Measurements from ENCODE around the gene TGFA.

Gene TGFA

DNA sequence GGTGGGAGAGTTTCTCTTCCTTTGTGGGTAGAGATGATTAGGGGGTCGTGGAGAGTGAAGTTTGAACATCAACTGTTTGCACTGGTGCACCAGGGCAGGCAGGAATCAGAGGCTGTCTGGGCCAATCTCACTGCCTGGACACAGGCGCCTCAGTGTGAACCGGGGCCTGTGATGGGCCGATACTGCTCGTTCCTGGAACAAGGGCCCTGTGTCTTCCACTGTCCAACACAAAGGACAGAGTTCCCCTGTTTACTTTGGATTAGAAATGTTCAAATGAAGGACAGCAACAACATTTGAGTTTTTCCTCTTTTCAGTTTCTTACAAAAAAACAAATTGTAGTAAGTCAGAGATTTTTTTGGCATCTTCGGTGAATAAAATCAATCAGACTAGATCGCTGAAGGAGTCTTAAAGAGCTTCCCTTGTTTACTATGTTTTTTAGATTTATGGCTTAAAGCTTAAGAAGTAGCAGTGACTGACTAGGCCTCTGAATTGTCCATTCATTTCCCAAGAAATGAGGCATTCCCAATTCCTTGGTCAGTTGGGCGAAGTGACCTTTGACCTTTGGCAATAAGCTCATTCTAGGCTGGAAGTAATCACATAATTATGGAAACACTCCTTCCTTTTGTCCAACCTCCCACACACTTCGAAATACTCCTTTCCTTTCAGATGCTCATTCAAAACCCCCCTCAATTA lies 11.6 kb upstream of the TGFA start:
- TF ChIP-seq, protein P1, sequence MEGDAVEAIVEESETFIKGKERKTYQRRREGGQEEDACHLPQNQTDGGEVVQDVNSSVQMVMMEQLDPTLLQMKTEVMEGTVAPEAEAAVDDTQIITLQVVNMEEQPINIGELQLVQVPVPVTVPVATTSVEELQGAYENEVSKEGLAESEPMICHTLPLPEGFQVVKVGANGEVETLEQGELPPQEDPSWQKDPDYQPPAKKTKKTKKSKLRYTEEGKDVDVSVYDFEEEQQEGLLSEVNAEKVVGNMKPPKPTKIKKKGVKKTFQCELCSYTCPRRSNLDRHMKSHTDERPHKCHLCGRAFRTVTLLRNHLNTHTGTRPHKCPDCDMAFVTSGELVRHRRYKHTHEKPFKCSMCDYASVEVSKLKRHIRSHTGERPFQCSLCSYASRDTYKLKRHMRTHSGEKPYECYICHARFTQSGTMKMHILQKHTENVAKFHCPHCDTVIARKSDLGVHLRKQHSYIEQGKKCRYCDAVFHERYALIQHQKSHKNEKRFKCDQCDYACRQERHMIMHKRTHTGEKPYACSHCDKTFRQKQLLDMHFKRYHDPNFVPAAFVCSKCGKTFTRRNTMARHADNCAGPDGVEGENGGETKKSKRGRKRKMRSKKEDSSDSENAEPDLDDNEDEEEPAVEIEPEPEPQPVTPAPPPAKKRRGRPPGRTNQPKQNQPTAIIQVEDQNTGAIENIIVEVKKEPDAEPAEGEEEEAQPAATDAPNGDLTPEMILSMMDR (IDR thresholded peaks at IDR 0.05; ENCODE audit: low read depth, low read length, missing control alignments), result no peak
- no peak overlapping the region for H3K4me3 ChIP-seq (replicated peaks; ENCODE audit: low read depth, low read length)
- no peak for DNase-seq (ENCODE audit: extremely low read depth, low read depth)

DNA sequence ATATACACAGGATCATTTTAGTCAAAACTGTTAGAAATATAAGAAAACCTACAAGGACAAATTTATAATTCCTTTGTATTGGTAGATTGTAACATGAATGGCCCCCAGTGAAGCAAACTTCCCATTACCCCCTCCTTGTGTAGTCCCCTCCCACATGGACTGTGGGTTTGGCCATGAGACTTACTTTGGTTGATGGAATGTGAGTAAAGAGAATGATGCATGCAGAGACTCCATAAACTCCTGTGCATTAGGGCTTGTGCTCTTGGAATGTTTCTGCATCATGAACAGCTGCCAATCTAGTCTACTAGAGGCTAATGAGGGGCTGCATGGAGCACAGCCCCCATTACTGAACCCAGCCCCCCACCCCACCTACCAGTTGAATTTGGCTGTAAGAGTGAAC lies 8.3 kb upstream of the TGFA start:
- no peak for DNase-seq (ENCODE audit: extremely low read depth, low read depth)
- TF ChIP-seq, protein P1 (IDR thresholded peaks at IDR 0.05; ENCODE audit: low read depth, low read length, missing control alignments), result no peak
- H3K4me3 ChIP-seq (replicated peaks; ENCODE audit: low read depth, low read length), result no peak overlapping the region

DNA sequence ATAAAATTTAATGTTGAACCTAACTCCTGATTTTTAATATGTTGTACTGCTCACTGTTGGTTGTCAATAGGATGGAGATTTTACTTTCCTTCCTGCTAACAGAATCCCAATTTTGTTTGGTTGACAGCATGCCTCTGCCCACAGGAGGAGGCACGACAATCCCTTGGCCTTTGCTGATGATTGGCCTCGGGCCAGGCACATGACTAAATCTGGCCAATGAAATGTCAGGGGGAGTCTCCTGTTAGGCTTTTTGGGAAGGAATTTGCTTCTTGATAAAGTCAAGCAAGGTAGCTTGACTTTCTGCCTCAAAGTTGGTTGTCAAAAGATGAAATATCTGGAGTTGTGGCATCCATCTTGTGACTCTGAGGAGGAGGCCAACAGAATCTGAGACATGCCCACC lies 6.8 kb upstream of the TGFA start:
- DNase-seq (ENCODE audit: extremely low read depth, low read depth), result no peak
- H3K4me3 ChIP-seq (replicated peaks; ENCODE audit: low read depth, low read length), result no peak overlapping the region
- TF ChIP-seq, protein P1 (IDR thresholded peaks at IDR 0.05; ENCODE audit: low read depth, low read length, missing control alignments), result no peak

DNA sequence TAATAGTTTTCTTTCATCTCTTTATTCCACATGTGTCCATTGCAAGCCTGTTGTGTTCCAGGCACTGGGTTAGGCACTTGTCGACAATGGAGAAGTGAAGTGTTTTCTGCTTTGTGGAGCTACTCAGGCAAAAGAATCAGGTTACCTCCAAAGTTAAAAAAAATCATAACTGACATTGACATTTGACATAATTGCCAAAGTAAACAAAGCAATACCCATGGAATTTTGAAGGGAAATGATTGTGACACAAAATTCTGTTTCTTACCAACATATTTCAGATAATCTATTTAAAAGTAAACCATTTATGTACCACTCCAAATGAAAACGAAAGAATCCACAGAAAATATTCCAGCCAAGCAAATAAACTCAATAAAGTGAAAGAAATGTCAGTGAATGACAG lies 6.4 kb upstream of the TGFA start:
- TF ChIP-seq, protein P1 (IDR thresholded peaks at IDR 0.05; ENCODE audit: low read depth, low read length, missing control alignments), result no peak
- H3K4me3 ChIP-seq (replicated peaks; ENCODE audit: low read depth, low read length), result no peak overlapping the region
- no peak for DNase-seq (ENCODE audit: extremely low read depth, low read depth)

DNA sequence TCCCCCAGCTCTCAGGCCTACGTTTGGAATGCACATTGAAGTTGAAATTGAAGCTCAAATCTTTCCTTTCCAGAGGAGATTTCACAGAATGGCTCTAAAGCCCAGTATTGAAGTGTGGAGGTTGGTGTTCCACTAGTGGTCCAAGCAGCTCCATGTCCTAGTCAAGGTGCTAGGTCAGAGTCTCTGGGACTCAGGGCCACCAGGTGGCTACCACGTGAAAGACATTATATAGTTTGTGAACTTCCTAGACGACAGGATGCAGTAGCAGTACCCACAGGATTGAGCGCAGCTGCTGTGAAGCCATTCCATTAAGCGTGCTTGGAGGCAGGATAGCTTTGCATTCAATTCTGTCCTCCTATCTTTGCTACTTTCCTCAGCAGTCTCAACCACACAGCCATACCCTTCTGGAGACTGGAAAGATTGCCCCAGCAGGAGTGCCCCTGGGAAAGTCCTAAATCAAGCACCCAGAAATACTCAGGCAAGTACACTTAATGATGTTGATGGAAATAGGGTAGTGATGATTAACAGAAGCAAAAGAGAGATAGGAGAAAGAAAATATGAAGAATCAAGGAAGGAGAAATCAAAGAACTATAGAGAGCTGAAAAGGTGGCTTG lies 4.7 kb upstream of the TGFA start:
- H3K4me3 ChIP-seq (replicated peaks; ENCODE audit: low read depth, low read length), result no peak overlapping the region
- no peak for DNase-seq (ENCODE audit: extremely low read depth, low read depth)
- TF ChIP-seq, protein P1 (IDR thresholded peaks at IDR 0.05; ENCODE audit: low read depth, low read length, missing control alignments), result no peak

DNA sequence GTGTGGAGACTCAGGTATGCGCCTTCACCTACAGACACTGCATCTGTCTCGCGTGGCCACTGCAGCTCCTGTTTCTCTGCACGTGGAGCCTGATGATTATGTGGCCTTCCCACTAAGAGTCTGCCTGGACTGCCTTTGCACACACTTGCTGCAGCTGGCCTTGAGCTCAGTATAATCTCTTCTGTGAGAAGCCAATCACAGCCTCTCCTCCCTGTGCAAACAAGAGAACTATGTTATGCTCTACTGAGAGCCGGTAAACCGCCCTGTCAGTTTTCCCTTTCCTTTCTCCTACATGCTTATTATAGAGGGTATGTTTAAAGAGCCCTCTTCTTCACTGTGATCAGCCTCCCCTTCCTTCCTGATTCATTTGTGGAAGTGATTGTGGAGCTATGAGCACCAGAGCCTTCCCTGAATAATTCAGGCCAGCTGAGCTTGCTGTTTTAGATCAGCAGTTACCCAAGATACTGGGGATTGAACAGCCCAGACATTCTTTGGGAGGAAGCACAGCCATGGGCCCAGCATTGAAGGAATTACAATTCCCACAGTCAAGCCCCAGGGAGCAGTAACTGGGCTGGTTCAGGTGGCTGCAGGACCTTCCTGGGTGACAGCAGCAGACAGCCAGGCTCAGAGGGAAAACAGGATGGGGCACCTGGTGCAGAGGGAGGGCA lies 3.7 kb upstream of the TGFA start:
- no peak for DNase-seq (ENCODE audit: extremely low read depth, low read depth)
- TF ChIP-seq, protein P1 (IDR thresholded peaks at IDR 0.05; ENCODE audit: low read depth, low read length, missing control alignments), result no peak
- H3K4me3 ChIP-seq (replicated peaks; ENCODE audit: low read depth, low read length), result no peak overlapping the region

Measured in HFF-Myc (cell line).